Measurements from ENCODE around the gene IDH2.
"Not testable (repeated sequence)": the region's sequence is repeated elsewhere in the genome, so short reads cannot be mapped to it uniquely, and the experiment has no call there.

The IDH2 gene

GRCh38 chr15:90143166-90143655 lies 40.9 kb upstream of the IDH2 start:
- DNase-seq (ENCODE audit: extremely low read depth, insufficient read length) = peak; percentile 71
- H3K27me3 ChIP-seq (replicated peaks; ENCODE audit: control insufficient read depth, insufficient read depth, low read length) = no peaks in the 10 kb centered on the region
- peak; percentile 90 for TF ChIP-seq CTCF (IDR thresholded peaks at IDR 0.05; ENCODE audit: insufficient read depth, low read length, poor library complexity, severe bottlenecking)
- no peak overlapping the region for H3K4me3 ChIP-seq (replicated peaks; ENCODE audit: low read depth, low read length)
- no peaks in the 10 kb centered on the region for H3K36me3 ChIP-seq (ENCODE audit: control insufficient read depth, insufficient read depth, low read length)

- TF ChIP-seq CTCF (IDR thresholded peaks at IDR 0.05; ENCODE audit: insufficient read depth, low read length, poor library complexity, severe bottlenecking) = no peak
- H3K36me3 ChIP-seq (ENCODE audit: control insufficient read depth, insufficient read depth, low read length) = no peaks in the 10 kb centered on the region
- no peaks in the 10 kb centered on the region for H3K27me3 ChIP-seq (replicated peaks; ENCODE audit: control insufficient read depth, insufficient read depth, low read length)
- no peak overlapping the region for H3K4me3 ChIP-seq (replicated peaks; ENCODE audit: low read depth, low read length)
- DNase-seq (ENCODE audit: extremely low read depth, insufficient read length) = no peak
Observed at GRCh38 chr15:90142216-90143165, 40.2 kb upstream of the IDH2 start.

GRCh38 chr15:90141646-90142045 lies 39.4 kb upstream of the IDH2 start:
- H3K4me3 ChIP-seq (replicated peaks; ENCODE audit: low read depth, low read length) = no peak overlapping the region
- no peak for TF ChIP-seq CTCF (IDR thresholded peaks at IDR 0.05; ENCODE audit: insufficient read depth, low read length, poor library complexity, severe bottlenecking)
- H3K36me3 ChIP-seq (ENCODE audit: control insufficient read depth, insufficient read depth, low read length) = no peaks in the 10 kb centered on the region
- no peaks in the 10 kb centered on the region for H3K27me3 ChIP-seq (replicated peaks; ENCODE audit: control insufficient read depth, insufficient read depth, low read length)
- no peak for DNase-seq (ENCODE audit: extremely low read depth, insufficient read length)

- not testable (repeated sequence) for DNase-seq (ENCODE audit: extremely low read depth, insufficient read length)
Observed at GRCh38 chr15:90139549-90139948, 37.3 kb upstream of the IDH2 start.

GRCh38 chr15:90138071-90138833 lies 36.0 kb upstream of the IDH2 start:
- Histone ChIP-seq H3K4me3 (replicated peaks; ENCODE audit: low read depth, low read length) (no peak overlapping the region), H3K36me3 (ENCODE audit: control insufficient read depth, insufficient read depth, low read length) (no peaks in the 10 kb centered on the region), H3K27me3 (replicated peaks; ENCODE audit: control insufficient read depth, insufficient read depth, low read length) (no peaks in the 10 kb centered on the region)
- no peak for DNase-seq (ENCODE audit: extremely low read depth, insufficient read length)
- no peak for TF ChIP-seq CTCF (IDR thresholded peaks at IDR 0.05; ENCODE audit: insufficient read depth, low read length, poor library complexity, severe bottlenecking)

More at GRCh38 chr15:90139549-90139948, 37.3 kb upstream of the IDH2 start:
- H3K36me3 ChIP-seq (ENCODE audit: control insufficient read depth, insufficient read depth, low read length); H3K27me3 ChIP-seq (replicated peaks; ENCODE audit: control insufficient read depth, insufficient read depth, low read length); H3K4me3 ChIP-seq (replicated peaks; ENCODE audit: low read depth, low read length): not testable (repeated sequence)

GRCh38 chr15:90132437-90132836 lies 30.2 kb upstream of the IDH2 start:
- no peak for TF ChIP-seq CTCF (IDR thresholded peaks at IDR 0.05; ENCODE audit: insufficient read depth, low read length, poor library complexity, severe bottlenecking)
- DNase-seq (ENCODE audit: extremely low read depth, insufficient read length) = no peak
- Histone ChIP-seq H3K27me3 (replicated peaks; ENCODE audit: control insufficient read depth, insufficient read depth, low read length) (no peaks in the 10 kb centered on the region), H3K36me3 (ENCODE audit: control insufficient read depth, insufficient read depth, low read length) (no peaks in the 10 kb centered on the region), H3K4me3 (replicated peaks; ENCODE audit: low read depth, low read length) (no peak overlapping the region)

Measured in GM06990 (cell line).